CD4-positive, alpha-beta T cell treated with Interleukin-2 at 100 ng/mL for 4 hours (primary cell): Measurements from ENCODE around the gene SIRPB2.

Source experiments
- DNase-seq: peaks from one replicate; pipeline ENCODE4 v3.0.0-alpha.2; 2020; ENCODE audit warnings: low spot score

SIRPB2 gene

GRCh38 chr20:1471242-1471641 is 20.0 kb downstream of the SIRPB2 start:
- no peak for DNase-seq

DNA sequence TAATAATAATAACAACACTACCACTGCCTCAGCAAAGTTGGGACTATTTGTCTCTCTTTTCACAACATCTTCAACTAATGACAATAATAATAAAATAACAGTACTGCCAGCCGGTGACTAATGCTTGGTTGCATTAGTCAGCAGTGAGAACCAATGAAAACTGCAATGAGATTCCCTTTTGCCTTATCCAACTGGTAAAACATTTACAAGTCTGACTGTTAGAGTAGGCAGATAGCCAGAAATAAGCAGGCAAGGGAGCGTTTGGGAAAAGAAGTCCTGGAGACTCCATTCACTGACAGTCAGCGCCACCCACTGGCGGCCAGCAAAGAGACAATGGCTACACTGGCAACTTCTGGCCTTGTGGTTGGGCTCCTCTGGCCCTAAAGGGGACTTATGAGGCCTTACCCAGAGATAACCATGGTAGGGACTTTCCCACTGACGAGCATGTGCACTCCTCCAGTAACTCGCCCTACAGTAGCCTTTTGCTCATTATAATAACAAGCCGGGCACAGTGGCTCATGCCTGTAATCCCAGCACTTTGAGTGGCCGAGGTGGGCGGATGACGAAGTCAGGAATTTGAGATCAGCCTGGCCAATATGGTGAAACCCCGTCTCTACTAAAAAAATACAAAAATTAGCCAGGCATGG is 21.2 kb downstream of the SIRPB2 start:
- DNase-seq = no peak

- no peak for DNase-seq
Observed at GRCh38 chr20:1469306-1469905, 21.8 kb downstream of the SIRPB2 start.

DNA sequence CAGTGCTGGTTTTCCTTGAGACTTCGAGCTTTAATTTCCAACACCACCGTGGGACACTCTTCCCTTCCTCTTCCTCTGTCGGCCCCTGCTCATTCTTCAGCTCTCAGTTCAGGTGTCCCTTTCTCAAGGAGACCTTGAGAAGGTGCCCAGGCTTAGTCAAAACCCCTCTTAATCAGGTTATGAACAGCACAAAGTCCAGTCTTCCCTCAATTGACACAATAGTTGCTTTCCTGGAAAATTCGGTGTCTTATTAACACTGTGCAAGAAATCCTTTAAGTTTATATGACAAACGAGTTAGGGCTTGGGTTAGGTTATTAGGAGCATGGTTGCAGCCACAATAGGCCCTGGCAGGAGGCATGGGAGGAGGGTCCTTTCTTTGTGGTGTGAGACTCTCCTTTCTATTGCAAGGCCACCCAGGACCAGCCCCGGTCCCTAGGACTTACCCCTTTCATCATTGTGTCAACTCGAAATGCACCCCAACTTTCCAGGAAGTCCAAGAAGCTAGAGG is 23.0 kb downstream of the SIRPB2 start:
- no peak for DNase-seq

GRCh38 chr20:1467355-1468116 is 23.7 kb downstream of the SIRPB2 start:
- DNase-seq = no peak

- DNase-seq = no peak
Observed at GRCh38 chr20:1467082-1467354, 24.2 kb downstream of the SIRPB2 start.

- peak; percentile 97 for DNase-seq
Observed at GRCh38 chr20:1466211-1467081, 24.8 kb downstream of the SIRPB2 start, which contains the start of gene NSFL1C. Gene NSFL1C (minus strand): TSS chr20:1466849. CDS start chr20:1466824, 25 bp downstream.

- DNase-seq = no peak
Observed at GRCh38 chr20:1465470-1466210, 25.6 kb downstream of the SIRPB2 start.

DNA sequence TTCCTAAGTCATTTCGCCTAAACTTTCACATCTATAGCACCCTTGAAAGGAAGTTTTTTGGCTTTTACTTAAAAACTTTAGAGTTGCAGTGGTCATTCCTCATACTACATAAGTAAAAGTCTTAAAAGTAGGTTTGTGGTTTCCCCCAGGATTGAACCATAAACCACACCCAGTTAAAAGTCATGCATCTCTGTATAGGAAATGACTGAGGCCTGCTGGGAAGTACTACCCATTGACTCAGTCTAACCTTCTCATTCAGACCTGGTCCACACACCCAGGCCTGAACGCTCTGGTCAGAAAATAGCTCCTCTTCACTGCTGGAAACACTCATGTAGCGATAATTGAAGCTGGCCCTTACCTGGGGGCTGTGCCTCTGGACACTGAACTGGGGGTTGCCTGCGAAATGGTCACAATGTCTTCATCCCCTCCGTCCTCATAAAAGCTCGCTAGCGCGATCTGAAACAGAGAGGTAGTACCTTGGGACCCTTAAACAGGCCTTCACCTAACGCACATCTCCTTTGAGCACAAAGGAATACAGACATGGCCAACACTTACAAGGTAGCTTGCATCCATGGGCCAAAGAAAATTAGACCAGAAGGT is 27.1 kb downstream of the SIRPB2 start:
- no peak for DNase-seq

DNA sequence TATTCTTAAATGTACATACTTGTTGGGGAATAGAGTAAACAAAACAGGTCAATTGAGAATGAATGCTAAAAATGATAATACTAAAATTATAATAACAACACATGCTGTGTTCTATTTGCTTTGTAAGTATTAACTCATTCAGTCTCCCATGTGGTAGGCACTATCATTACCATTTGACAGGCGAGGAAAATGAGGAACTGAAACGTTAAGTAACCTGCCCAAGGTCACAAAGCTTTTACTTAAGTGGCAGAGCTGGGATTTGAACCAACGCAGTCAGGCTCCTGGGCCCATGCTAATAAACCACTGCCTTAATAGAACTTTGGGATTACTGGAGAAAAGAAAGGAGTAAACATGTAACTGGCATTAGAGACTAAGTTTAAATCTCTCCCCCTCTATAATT is 28.4 kb downstream of the SIRPB2 start:
- DNase-seq = no peak

- DNase-seq = no peak
Observed at GRCh38 chr20:1462001-1462400, 29.2 kb downstream of the SIRPB2 start.

DNA sequence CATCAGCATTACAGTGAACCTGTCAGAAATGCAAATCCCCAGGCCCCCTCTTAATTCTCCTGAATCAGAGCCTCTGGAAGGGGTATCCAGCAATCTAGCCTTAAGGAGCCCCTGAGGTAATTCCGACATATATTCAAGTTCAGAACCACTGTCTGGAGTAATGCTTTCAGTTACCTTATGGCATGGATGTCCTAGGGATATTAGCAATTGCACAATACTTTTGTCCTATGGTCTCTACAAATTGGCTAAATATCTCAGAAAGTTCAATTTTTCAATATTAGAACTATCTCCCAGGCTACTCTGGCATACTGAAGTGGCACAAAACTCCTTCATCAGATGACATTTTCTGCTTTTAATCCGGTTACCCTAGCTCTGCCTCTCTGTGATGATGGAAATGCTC is 30.9 kb downstream of the SIRPB2 start:
- no peak for DNase-seq

GRCh38 chr20:1457992-1458391 is 33.2 kb downstream of the SIRPB2 start:
- no peak for DNase-seq

GRCh38 chr20:1456300-1456699 is 34.9 kb downstream of the SIRPB2 start:
- no peak for DNase-seq

- DNase-seq = no peak
Observed at GRCh38 chr20:1450926-1451491, 40.2 kb downstream of the SIRPB2 start.

DNA sequence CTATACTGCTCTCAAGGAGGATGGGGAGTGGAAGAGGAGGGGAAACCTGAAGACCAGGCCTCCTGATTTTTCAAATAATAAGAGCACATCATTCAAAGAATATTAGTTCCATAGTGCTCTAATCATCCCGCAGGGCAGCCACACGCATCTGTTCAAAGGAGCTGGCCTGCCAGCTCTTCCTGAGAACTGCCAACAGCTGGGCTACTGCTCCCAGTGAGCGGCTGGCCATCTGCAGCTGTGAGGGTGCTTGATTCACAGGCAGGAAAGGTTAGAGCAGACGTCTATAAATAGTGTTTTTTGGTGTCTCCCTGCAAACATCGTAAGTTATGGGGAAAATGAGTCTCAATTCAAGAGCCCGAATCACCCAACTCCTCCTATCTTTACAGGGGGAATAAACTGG is 41.9 kb downstream of the SIRPB2 start:
- no peak for DNase-seq

DNA sequence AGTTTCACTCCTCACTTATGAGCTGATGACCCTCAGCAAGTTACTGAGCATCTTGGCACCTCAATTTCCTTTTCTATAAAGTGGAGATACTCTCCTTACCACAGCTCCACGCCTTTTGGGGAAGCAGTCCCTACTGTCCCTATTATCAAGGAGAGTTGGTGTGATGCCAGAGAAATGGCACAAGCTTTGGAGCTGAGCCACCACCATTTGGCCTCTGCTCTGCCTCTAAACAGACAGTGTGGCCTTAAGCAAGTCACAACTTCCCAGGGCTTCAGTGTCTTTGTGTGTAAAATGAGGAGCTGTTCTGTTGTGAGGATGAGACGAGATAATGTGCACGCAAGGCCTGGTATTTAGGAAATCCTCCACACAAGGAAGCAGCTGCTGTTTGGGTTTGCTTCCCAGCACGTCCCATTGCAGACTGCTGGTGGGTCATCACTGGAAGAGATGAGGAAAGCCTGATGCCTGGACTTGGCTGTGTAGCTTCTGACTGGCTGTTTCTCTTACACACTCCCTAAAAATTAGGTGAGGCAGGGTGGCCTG is 43.1 kb downstream of the SIRPB2 start:
- no peak for DNase-seq

DNA sequence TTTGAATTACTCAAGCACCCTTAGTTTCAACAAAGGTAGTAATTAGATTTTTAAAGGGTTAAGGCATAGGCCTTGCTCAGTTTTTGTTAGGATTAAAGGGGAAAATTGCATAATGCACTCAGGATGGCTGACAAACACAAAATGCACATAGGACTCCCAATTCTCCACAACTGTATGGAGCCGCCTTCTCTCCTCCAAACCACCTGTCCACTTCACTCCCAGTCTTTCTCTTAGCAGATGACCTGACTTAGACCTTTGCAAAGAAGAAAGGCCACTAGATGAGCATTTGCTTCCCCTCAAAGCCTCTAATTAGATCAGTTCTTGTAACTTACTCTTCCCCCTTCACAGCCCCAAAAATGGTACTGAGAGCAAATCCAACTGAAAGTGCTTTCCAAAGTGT is 44.7 kb downstream of the SIRPB2 start:
- DNase-seq = no peak

GRCh38 chr20:1443085-1443484 is 48.1 kb downstream of the SIRPB2 start:
- no peak for DNase-seq

- no peak for DNase-seq
Observed at GRCh38 chr20:1442304-1442703, 48.9 kb downstream of the SIRPB2 start.

DNA sequence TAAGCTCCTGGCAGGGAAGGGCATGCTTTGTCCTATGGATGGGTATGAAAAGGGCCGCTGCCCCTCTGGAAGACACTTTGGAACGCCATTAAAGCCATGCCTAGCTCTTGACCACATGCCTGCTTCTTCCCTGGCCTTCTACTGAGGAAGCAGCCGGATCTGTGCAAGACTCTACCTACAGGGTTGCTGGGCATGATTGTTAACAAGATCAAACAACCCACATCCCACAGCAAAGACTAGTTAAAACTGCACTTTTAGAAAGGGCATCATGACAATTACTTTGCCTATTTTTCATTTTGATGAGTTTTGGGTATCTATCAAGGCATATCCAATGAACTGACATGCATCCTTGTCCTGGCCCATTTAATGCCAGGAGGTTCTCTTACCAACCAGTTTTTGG is 50.1 kb downstream of the SIRPB2 start:
- DNase-seq = no peak
